NCI-H524 treated with DMSO at 0.1 percent for 48 hours (cell line): ENCODE results near the gene SHC4.
A peak's percentile ranks its signal among the peaks of the same experiment; 100 is the strongest.
"Not testable (repeated sequence)": the region's sequence is repeated elsewhere in the genome, so short reads cannot be mapped to it uniquely, and the experiment has no call there.

ENCODE experiments used
- DNase-seq: peaks from one replicate; lab custom pipeline; 2025; lab: John Stamatoyannopoulos, UW

SHC4 gene

GRCh38 chr15:48883699-48884098, 80.0 kb downstream of the SHC4 start:
- DNase-seq, result no peak

- no peak for DNase-seq
Observed at GRCh38 chr15:48880070-48880634, 83.6 kb downstream of the SHC4 start.

DNA sequence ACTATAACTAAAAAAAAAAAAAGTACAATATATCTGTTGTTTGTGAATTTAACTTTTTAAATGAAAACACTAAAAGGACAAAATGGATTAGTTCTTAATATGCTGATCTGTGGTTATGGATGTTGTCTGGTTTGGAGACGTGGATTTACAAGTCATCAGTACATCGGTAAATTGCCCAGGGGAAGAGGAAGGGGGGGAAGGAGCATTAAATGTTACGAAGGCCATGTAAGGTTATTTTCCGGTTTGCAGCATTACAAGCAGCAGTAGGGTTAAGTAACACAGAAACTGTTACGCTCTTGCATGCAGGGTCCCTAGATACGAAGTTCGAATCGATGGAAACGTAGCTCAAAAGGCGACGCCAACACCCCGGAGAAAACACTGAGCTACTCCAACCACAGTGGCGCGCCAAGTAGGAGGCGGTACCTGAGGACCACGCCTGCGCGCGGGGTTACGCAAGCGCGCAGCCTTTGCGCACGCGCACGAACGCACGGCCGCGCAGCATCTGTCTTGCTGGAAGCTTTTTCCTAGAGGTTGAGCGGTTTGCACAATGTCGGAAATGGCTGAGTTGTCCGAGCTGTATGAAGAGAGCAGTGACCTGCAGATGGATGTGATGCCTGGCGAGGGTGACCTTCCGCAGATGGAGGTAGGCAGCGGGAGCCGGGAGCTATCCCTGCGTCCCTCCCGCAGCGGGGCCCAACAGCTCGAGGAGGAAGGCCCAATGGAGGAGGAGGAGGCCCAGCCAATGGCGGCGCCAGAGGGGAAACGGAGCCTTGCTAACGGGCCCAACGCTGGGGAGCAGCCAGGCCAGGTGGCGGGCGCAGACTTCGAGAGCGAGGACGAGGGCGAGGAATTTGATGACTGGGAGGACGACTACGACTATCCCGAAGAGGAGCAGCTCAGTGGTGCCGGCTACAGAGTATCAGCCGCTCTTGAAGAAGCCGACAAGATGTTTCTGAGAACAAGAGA, 85.8 kb downstream of the SHC4 start, which contains the start of gene EID1:
Gene EID1 (plus strand): TSS at position 505 of the 966 bp plus-strand sequence. CDS start 43 bp downstream, at position 548.
- peak; percentile 86 for DNase-seq

DNA sequence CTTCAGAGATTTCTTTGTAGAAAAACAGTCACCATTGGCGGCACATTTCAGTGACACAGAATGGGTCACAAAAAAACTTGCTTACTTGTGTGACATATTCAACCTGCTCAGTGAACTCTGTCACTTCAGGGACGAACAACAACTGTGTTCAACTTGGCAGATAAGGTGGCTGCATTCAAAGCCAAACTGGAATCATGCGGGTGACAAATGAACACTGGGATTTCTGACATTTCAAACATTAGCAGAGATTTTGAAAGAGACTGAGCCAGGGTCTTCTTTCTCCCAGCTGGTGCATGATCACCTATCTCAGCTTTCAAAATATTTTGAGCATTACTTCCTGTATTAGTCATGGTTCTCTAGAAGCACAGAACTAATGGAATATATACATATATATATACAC, 87.7 kb downstream of the SHC4 start:
- no peak for DNase-seq

GRCh38 chr15:48875241-48875960, 88.3 kb downstream of the SHC4 start:
- DNase-seq, result no peak

DNA sequence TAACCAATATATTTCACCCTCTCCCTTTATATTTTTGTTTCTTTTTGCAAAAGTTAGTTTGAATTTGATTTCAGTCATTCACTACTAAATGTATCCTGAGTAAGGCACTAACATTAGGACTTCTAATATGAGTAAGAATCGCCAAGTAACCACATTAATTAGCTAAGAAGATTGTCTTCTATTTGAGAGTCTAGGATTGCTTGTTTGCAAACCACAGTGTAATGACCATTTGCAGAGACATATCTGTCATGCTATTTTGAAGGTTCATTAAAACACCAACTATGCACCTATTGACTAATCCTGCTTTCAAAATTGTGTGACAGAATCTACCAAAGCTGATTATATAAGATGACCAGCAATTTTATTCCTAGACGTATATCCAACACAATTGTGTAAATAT, 91.1 kb downstream of the SHC4 start:
- DNase-seq, result no peak

DNA sequence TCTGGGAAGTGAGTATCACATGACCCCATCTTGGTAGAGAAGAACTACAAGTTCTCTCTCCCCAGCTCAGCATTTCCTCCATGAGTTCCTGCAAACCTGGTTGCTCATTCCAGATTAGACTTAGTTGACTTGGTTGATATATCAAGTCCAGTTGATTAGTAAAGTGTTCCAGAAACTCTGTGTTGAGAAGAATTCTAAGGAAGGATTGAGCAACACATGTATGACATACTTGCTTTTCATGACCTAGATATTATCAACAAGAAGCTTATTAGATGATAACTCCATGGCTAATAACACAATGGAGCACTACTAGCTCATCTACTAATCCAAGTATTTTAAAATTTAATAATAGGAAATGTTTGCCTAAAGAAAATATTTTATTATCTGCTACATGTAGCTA, 92.2 kb downstream of the SHC4 start:
- no peak for DNase-seq

DNA sequence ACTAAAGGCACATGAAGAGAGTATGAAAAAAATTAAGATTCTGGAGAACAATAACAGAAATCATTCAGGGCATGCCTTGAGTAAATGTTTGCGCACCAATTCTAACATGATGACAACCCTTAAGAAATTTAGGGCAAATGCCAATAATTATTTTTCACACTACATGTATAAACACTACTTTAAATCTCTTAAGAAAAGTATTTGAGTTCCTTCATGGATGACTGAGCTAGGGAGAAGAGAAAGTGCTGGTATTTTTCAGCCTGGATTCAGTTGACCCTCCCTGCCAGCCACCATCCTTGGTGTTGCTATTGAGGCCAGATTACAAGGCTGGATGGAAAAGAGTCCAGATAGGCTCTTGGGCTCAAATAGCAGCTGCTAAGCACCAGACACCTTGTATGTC, 93.8 kb downstream of the SHC4 start:
- DNase-seq, result no peak

DNA sequence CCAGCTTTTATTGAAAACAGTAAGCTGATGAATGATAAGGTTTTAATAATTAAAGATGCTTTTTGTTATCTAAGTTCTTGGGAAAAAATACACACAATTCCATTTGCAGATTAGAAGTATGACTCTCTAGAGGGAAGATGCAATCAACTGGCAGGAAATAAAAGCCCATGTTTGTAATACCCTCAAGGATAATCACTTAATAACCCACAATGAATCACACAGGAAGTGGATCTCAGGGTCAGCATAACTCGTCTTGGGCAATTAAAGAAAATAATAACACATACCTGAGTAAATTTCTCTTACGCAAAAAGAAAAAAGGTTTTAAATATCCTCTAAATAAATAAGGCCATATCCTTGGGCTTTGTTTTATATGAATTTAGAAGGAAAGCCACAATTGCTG, 95.2 kb downstream of the SHC4 start:
- no peak for DNase-seq

GRCh38 chr15:48868023-48868422, 95.7 kb downstream of the SHC4 start:
- DNase-seq, result no peak

- no peak for DNase-seq
Observed at GRCh38 chr15:48866141-48866563, 97.6 kb downstream of the SHC4 start.

- peak; percentile 71 for DNase-seq
Observed at GRCh38 chr15:48865370-48866079, 98.2 kb downstream of the SHC4 start.

DNA sequence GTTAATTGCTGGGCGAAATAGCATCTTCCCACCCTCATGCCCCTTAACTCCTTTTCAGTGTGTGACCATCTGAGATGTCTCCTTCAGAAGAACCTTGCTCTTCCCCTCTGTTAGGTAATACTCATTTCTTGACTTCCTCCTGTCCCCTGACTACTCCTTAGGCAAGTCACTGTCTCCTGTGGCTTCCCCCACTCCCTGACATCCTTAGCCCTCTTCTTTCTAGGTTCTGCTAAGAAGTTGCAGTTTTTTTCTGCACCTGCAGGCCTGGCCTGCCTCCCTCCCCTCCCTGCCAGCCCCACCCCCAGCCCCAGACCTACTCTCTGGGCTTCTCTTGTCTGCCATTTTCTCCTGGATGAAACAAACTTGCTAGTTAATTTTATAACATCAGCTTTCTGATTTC, 101.0 kb downstream of the SHC4 start:
- no peak for DNase-seq

DNA sequence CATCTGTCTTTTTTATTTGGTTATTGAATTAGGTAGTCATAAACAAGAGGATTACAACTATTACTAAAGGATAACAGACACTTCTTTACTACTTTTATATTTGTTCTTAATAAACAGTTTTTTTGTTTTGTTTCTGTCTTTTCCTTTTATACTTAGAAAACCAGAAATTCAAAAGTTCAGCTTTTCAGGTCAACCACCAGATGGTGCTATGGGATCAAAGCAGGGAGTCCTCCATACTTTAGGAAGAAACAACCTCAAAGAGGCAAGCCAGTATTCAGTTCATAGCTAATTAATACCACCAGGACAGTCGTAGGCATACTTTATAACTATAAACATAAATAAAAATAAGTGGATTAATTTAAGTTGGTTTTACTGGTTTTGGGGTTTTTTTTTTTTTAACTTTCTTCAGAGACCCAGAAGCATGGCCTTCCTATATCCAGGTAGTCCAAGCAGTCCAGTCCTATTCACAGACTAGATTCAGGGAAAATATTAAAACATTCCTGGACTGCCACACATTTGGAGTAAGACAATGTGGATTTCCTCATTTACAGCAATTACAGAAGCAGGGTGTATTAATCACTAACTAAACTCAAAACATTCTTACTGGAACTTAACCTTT, 101.8 kb downstream of the SHC4 start:
- no peak for DNase-seq

- no peak for DNase-seq
Observed at GRCh38 chr15:48859426-48859825, 104.3 kb downstream of the SHC4 start.

- peak; percentile 56 for DNase-seq
Observed at GRCh38 chr15:48858401-48858800, 105.3 kb downstream of the SHC4 start.

- no peak for DNase-seq
Observed at GRCh38 chr15:48856942-48857341, 106.8 kb downstream of the SHC4 start.

- DNase-seq, result no peak
Observed at GRCh38 chr15:48855501-48856440, 107.9 kb downstream of the SHC4 start.

GRCh38 chr15:48854434-48854833, 109.3 kb downstream of the SHC4 start:
- not testable (repeated sequence) for DNase-seq

DNA sequence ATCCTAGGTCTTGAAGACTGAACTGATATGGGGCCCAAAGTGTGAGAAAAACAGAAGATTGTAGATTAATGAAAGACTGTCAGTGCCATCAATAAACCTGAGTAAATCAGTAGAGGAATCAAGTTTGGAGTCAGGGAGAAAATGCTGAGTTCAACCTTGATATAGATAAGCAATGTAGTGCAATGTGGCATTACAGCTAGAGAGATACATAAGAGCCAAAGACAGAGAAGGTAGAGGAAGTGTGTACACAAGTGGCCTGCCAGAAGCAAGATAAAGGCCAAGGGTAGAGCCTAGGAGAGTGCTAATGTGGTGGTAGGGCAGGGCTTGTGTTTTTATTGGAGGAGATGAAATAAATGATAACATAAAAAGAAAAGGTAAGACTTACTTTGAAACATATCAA, 111.8 kb downstream of the SHC4 start:
- DNase-seq, result no peak
